K562 (cell line): Measurements from ENCODE around the gene ZFYVE28. TPM values are rescaled to one million over a fixed set of nuclear protein-coding genes. Genes with fewer than 3 reads are reported as not detected.

Experiments
- ATAC-seq: fragments of 200-7000 bp; cut with Tn5 transposase; 3 replicates; pipeline ENCODE4 v1.9.1; 2020; ENCODE audit warnings: moderate library complexity
- BruUV-seq: library from RNA; stranded (reverse); fragments of 400-500 nt; replicated peaks from 2 replicates; lab custom pipeline; 2021; lab: Mats Ljungman, UMichigan
- CTCF ChIA-PET: fragments of 300-600 bp; formaldehyde crosslinking; extraction: SDS; loops from one replicate; lab custom pipeline; 2021; ENCODE audit warnings: low intra/inter-chr PET ratio; lab: Yijun Ruan, JAX
- POLR2A ChIA-PET: fragments of 300-600, 350-650 bp; sonication (Branson Sonifier 250); formaldehyde crosslinking; extraction: SDS; loops from one replicate; lab custom pipeline; 2021; ENCODE audit warnings: antibody characterized with exemption, inconsistent platforms; lab: Yijun Ruan, JAX
- DNase-seq, 4 experiments: peaks; one replicate each; pipeline versions ENCODE4 v3.0.0 to v3.0.0-alpha.2; 2011 to 2018; ENCODE audit warnings: low spot score in 3 of 4, mixed read lengths in 3 of 4; ENCODE audit errors: extremely low read depth in 1 of 4
- FAIRE-seq: peaks from 2 replicates; lab custom pipeline; 2011; peaks lifted over from hg19 to GRCh38; lab: Jason Lieb, UNC
- H2AFZ ChIP-seq: 2 replicates; pipeline ENCODE4 v1.6.0; 2011; ENCODE audit warnings: low read depth, low read length, control low read depth, inconsistent platforms
- H3K27ac ChIP-seq: fragments of 200-600 bp; 3 replicates; pipeline ENCODE4 v1.8.0; 2011; ENCODE audit warnings: low read depth, mild to moderate bottlenecking, control low read depth, inconsistent platforms, low read length, moderate library complexity, mixed read lengths; ENCODE audit errors: extremely low read depth
- H3K27me3 ChIP-seq, 2 experiments: fragments of 300-600 bp in 1 of 2; 2 replicates in 1 of 2; 3 replicates in 1 of 2; pipeline versions ENCODE4 v1.6.0 to v1.8.0; 2011; ENCODE audit warnings: inconsistent platforms in 2 of 2, low read length in 2 of 2, mild to moderate bottlenecking in 1 of 2, mixed read lengths in 1 of 2, moderate library complexity in 1 of 2; ENCODE audit not compliant: control insufficient read depth in 2 of 2, insufficient read depth in 2 of 2
- H3K36me3 ChIP-seq: fragments of 300-600 bp; 3 replicates; pipeline ENCODE4 v1.8.0; 2011; ENCODE audit warnings: mild to moderate bottlenecking, low read length, inconsistent platforms; ENCODE audit not compliant: control insufficient read depth, insufficient read depth
- H3K4me1 ChIP-seq, 2 experiments: fragments of 200-600 bp in 1 of 2; replicated peaks in 1 of 2; 2 replicates in 1 of 2; 3 replicates in 1 of 2; pipeline versions ENCODE4 v1.5.1 to v1.8.0; 2011; ENCODE audit warnings: inconsistent platforms in 2 of 2, low read length in 2 of 2, mild to moderate bottlenecking in 1 of 2, mixed read lengths in 1 of 2, moderate library complexity in 1 of 2; ENCODE audit not compliant: control insufficient read depth in 2 of 2, insufficient read depth in 2 of 2
- H3K4me2 ChIP-seq: 2 replicates; pipeline ENCODE4 v1.6.1; 2011; ENCODE audit warnings: low read length, control low read depth, inconsistent platforms, mixed read lengths; ENCODE audit not compliant: insufficient read depth
- H3K4me3 ChIP-seq: fragments of 200-600 bp; sonication (generic), shearing (Covaris generic); 2 replicates; pipeline ENCODE4 v1.5.1; 2016; ENCODE audit warnings: control low read depth, inconsistent platforms
- H3K79me2 ChIP-seq: fragments of 200-600 bp; 3 replicates; pipeline ENCODE4 v1.8.0; 2011; ENCODE audit warnings: low read length, inconsistent platforms; ENCODE audit not compliant: control insufficient read depth, insufficient read depth
- H3K9ac ChIP-seq, 2 experiments: 2 replicates each; pipeline versions ENCODE4 v1.6.0 to v1.6.1; 2011; ENCODE audit warnings: low read depth in 2 of 2, low read length in 2 of 2, control low read depth in 1 of 2, inconsistent platforms in 1 of 2, mild to moderate bottlenecking in 1 of 2, mixed read lengths in 1 of 2; ENCODE audit not compliant: insufficient read depth in 1 of 2
- H3K9me1 ChIP-seq: one replicate; pipeline ENCODE4 v1.6.0; 2011; ENCODE audit warnings: inconsistent platforms, mild to moderate bottlenecking, low read length, moderate library complexity; ENCODE audit not compliant: control insufficient read depth, insufficient read depth
- H3K9me3 ChIP-seq: replicated peaks from 2 replicates; pipeline ENCODE4 v1.5.1; 2011; ENCODE audit warnings: low read depth, low read length, inconsistent platforms; ENCODE audit not compliant: control insufficient read depth, insufficient read depth
- H4K20me1 ChIP-seq: replicated peaks from 2 replicates; pipeline ENCODE4 v1.6.1; 2011; ENCODE audit warnings: low read length, inconsistent platforms, mixed read lengths; ENCODE audit not compliant: control insufficient read depth, insufficient read depth
- E2F6 ChIP-seq, 2 experiments: IDR thresholded peaks; 2 replicates each; pipeline ENCODE4 v1.6.1; 2011; ENCODE audit warnings: borderline replicate concordance in 1 of 2, control low read depth in 1 of 2, low read depth in 1 of 2, low read length in 1 of 2, mild to moderate bottlenecking in 1 of 2, mixed read lengths in 1 of 2, moderate library complexity in 1 of 2; ENCODE audit not compliant: insufficient read depth in 1 of 2, insufficient read length in 1 of 2, poor library complexity in 1 of 2, severe bottlenecking in 1 of 2; ENCODE audit errors: extremely low read depth in 1 of 2
- EGR1 ChIP-seq: fragments of 450-650 bp; conservative IDR thresholded peaks from 2 replicates; pipeline ENCODE4 v1.6.1; 2017; ENCODE audit warnings: mild to moderate bottlenecking
- KLF1 ChIP-seq: fragments of 450-650 bp; IDR thresholded peaks from 2 replicates; pipeline ENCODE4 v1.6.1; 2016; ENCODE audit warnings: missing genetic modification characterization, missing compliant biosample characterization
- NCOA4 ChIP-seq: fragments of 450-650 bp; IDR thresholded peaks from 2 replicates; pipeline ENCODE4 v1.6.1; 2018; ENCODE audit warnings: mild to moderate bottlenecking; ENCODE audit not compliant: partially characterized antibody
- NFRKB ChIP-seq: fragments of 450-650 bp; IDR thresholded peaks from 2 replicates; pipeline ENCODE4 v1.6.1; 2016; ENCODE audit warnings: low read depth
- NUFIP1 ChIP-seq: fragments of 450-650 bp; IDR thresholded peaks from 2 replicates; pipeline ENCODE4 v1.6.1; 2018; ENCODE audit not compliant: partially characterized antibody
- SNAPC5 ChIP-seq: fragments of 250-450 bp; sonication (Bioruptor Pico); IDR thresholded peaks from 2 replicates; pipeline ENCODE4 v1.8.0; 2021; ENCODE audit warnings: moderate library complexity, mild to moderate bottlenecking, inconsistent platforms
- ZNF23 ChIP-seq: fragments of 250-450 bp; sonication (Bioruptor Pico); IDR thresholded peaks from 2 replicates; pipeline ENCODE4 v1.4.0; 2020; ENCODE audit warnings: mild to moderate bottlenecking
- ZNF449 ChIP-seq: fragments of 250-450 bp; sonication (Bioruptor Pico); IDR thresholded peaks from 2 replicates; pipeline ENCODE4 v1.8.0; 2022; ENCODE audit warnings: moderate library complexity, mild to moderate bottlenecking, inconsistent platforms
- WGBS: fragments of 100-300 bp; shearing (Covaris generic); methylation state at CpG from one replicate; pipeline ENCODE4 v1.1.6; 2016; ENCODE audit warnings: low coverage, mixed read lengths; ENCODE audit not compliant: insufficient coverage; ENCODE audit errors: missing lambda C conversion rate; 5-methylcytosine and 5-hydroxymethylcytosine counted together
- in situ Hi-C: fragments of 300-500 bp; cut with MboI; formaldehyde crosslinking; loops from 4 replicates; pipeline ENCODE4 v1.15.0; 2018; ENCODE audit warnings: inconsistent platforms, mixed read lengths
- intact Hi-C: fragments of 100-400 bp; cut with micrococcal nuclease; formaldehyde crosslinking; loops from 2 replicates; pipeline ENCODE4 v1.14.2; 2022
- polyA plus RNA-seq, 8 experiments: library from polyadenylated mRNA; depleted of rRNA in 4 of 8; stranded (reverse) in 5 of 8; unstranded in 3 of 8; fragments of >200 nt; fragmentation: Nextera tagmentation in 2 of 8; fragmentation: Illumina TruSeq in 1 of 8; extraction: Ambion mirVana in 2 of 8; extraction: Trizol in 1 of 8; gene quantifications; 2 replicates each; pipeline versions ENCODE4 v1.2.1 to v1.2.3, GENCODE V29; 2011 to 2014; ENCODE audit warnings: inconsistent platforms in 1 of 8, missing spikeins in 1 of 8
- total RNA-seq, 7 experiments: library from RNA; depleted of rRNA in 6 of 7; stranded (reverse); fragments of >200 nt in 6 of 7; fragmentation: Illumina TruSeq in 2 of 7; extraction: Trizol in 2 of 7; gene quantifications; 2 replicates each; pipeline versions ENCODE4 v1.2.1 to v1.2.3, GENCODE V29; 2011 to 2021; ENCODE audit warnings: low replicate concordance in 1 of 7

ZFYVE28 gene
- total and polyA plus RNA-seq, 9 of the 15 experiments (the other 6 are each of a cell fraction or from before 2014, with no cell fraction given), result 1.3 to 24.8 (median 8.9) TPM

GRCh38 chr4:2371765-2372487 is 46.5 kb downstream of the ZFYVE28 start:
- H2AFZ ChIP-seq, result no peak overlapping the region
- in situ Hi-C loops (no loop called here), intact Hi-C loops (no loop called here)
- ATAC-seq (no peak), DNase-seq (no peak), FAIRE-seq (no peak)
- peaks cover 8% of the 10 kb centered on the region for H3K9me3 ChIP-seq
- H3K36me3 ChIP-seq, result peaks cover 22% of the 10 kb centered on the region; the same call in 2 of the 3 replicates
- TF ChIP-seq NFRKB (no peak), NCOA4 (no peak), KLF1 (tag) (no peak), NUFIP1 (no peak), SNAPC5 (CRISPR knock-in tag) (no peak), EGR1 (no peak), ZNF23 (no peak), E2F6 (IDR thresholded peaks at IDR 0.05; ENCODE audit: borderline replicate concordance in 1 of 2, extremely low read depth in 1 of 2, insufficient read depth in 1 of 2, insufficient read length in 1 of 2, low read depth in 1 of 2, low read length in 1 of 2, poor library complexity in 1 of 2, severe bottlenecking in 1 of 2) (no peak), ZNF449 (CRISPR knock-in tag) (no peak)
- H3K27ac ChIP-seq, result no peak overlapping the region
- 93% methylated on average over 25 of the region's 27 CpGs for WGBS
- H3K9ac ChIP-seq, result peak overlapping the region in 1 of 2 experiments; percentile 35; a peak in 1 of 4 replicates
- H3K27me3 ChIP-seq, result no peaks in the 10 kb centered on the region
- no peak overlapping the region for H3K4me3 ChIP-seq
- H3K4me2 ChIP-seq, result no peak overlapping the region
- no peaks in the 10 kb centered on the region for H4K20me1 ChIP-seq
- CTCF ChIA-PET, result no interaction called here
- H3K9me1 ChIP-seq, result no peaks in the 10 kb centered on the region
- H3K4me1 ChIP-seq, result peaks cover 9 to 23% of the 10 kb centered on the region in 2 experiments; a peak in 4 of 5 replicates
- H3K79me2 ChIP-seq, result peaks cover 11% of the 10 kb centered on the region; the same call in 2 of the 3 replicates
- BruUV-seq, result no TSS peak
- POLR2A ChIA-PET, result no interaction called here
